HEK293 (cell line): ENCODE data around the gene BIVM.

ENCODE experiments used
- CTCF ChIA-PET: fragments of 350-600 bp; formaldehyde crosslinking; extraction: SDS; loops from one replicate; lab custom pipeline; 2021; ENCODE audit warnings: antibody characterized with exemption; lab: Yijun Ruan, JAX
- POLR2A ChIA-PET: fragments of 300-600 bp; formaldehyde crosslinking; extraction: SDS; loops from one replicate; lab custom pipeline; 2020; ENCODE audit warnings: antibody characterized with exemption, inconsistent platforms; lab: Yijun Ruan, JAX
- H3K27ac ChIP-seq: fragments of 200-500 bp; sonication (Bioruptor generic); 2 replicates; pipeline ENCODE4 v1.5.1; 2014; ENCODE audit warnings: low read depth, low read length, control low read depth, inconsistent platforms; ENCODE audit errors: extremely low read depth
- H3K36me3 ChIP-seq, 2 experiments: fragments of 200-500 bp in 1 of 2; sonication (Bioruptor generic) in 1 of 2; 1 replicate in 1 of 2; 2 replicates in 1 of 2; pipeline ENCODE4 v1.5.1; 2014 to 2017; ENCODE audit warnings: inconsistent platforms in 2 of 2, low read length in 2 of 2; ENCODE audit not compliant: control insufficient read depth in 2 of 2, insufficient read depth in 1 of 2
- H3K4me1 ChIP-seq: fragments of 200-500 bp; sonication (Bioruptor generic); 2 replicates; pipeline ENCODE4 v1.5.1; 2014; ENCODE audit warnings: mild to moderate bottlenecking, low read length, inconsistent platforms; ENCODE audit not compliant: control insufficient read depth, insufficient read depth
- H3K4me3 ChIP-seq: 2 replicates; pipeline ENCODE4 v1.5.1; 2011; ENCODE audit warnings: low read depth, mild to moderate bottlenecking, control low read depth, low read length, moderate library complexity
- H3K9me3 ChIP-seq: fragments of 200-500 bp; sonication (Bioruptor generic); 2 replicates; pipeline ENCODE4 v1.5.1; 2014; ENCODE audit warnings: low read depth, low read length, inconsistent platforms; ENCODE audit not compliant: control insufficient read depth, insufficient read depth
- ATF2 ChIP-seq: fragments of 450-650 bp; formaldehyde crosslinking; IDR thresholded peaks from 2 replicates; pipeline ENCODE4 v1.5.1; 2016; ENCODE audit warnings: missing biosample characterization, missing genetic modification characterization, low read depth
- BCL6B ChIP-seq: fragments of 450-650 bp; formaldehyde crosslinking; IDR thresholded peaks from 2 replicates; pipeline ENCODE4 v1.5.1; 2017; ENCODE audit warnings: missing biosample characterization, missing genetic modification characterization
- FEZF1 ChIP-seq: fragments of 450-650 bp; formaldehyde crosslinking; IDR thresholded peaks from 2 replicates; pipeline ENCODE4 v1.5.1; 2016; ENCODE audit warnings: missing biosample characterization, missing genetic modification characterization
- KLF16 ChIP-seq: fragments of 450-650 bp; formaldehyde crosslinking; IDR thresholded peaks from 2 replicates; pipeline ENCODE4 v1.5.1; 2017; ENCODE audit warnings: missing biosample characterization, missing genetic modification characterization
- RBAK ChIP-seq: fragments of 450-650 bp; formaldehyde crosslinking; IDR thresholded peaks from 2 replicates; pipeline ENCODE4 v1.5.1; 2016; ENCODE audit warnings: missing biosample characterization, missing genetic modification characterization
- SP2 ChIP-seq: fragments of 450-650 bp; formaldehyde crosslinking; IDR thresholded peaks from 2 replicates; pipeline ENCODE4 v1.5.1; 2016; ENCODE audit warnings: missing biosample characterization, missing genetic modification characterization
- TSHZ1 ChIP-seq: fragments of 450-650 bp; formaldehyde crosslinking; IDR thresholded peaks from 2 replicates; pipeline ENCODE4 v1.5.1; 2016; ENCODE audit warnings: missing biosample characterization, missing genetic modification characterization, borderline replicate concordance
- ZBTB44 ChIP-seq: fragments of 450-650 bp; IDR thresholded peaks from 2 replicates; pipeline ENCODE4 v1.5.1; 2018; ENCODE audit warnings: missing biosample characterization, mild to moderate bottlenecking, missing genetic modification characterization
- ZFHX2 ChIP-seq: fragments of 450-650 bp; formaldehyde crosslinking; conservative IDR thresholded peaks from 2 replicates; pipeline ENCODE4 v1.5.1; 2016; ENCODE audit warnings: missing biosample characterization, missing genetic modification characterization
- ZIC2 ChIP-seq: fragments of 450-650 bp; formaldehyde crosslinking; IDR thresholded peaks from 2 replicates; pipeline ENCODE4 v1.5.1; 2016; ENCODE audit warnings: missing biosample characterization, missing genetic modification characterization
- ZNF10 ChIP-seq: fragments of 450-650 bp; formaldehyde crosslinking; IDR thresholded peaks from 2 replicates; pipeline ENCODE4 v1.5.1; 2017; ENCODE audit warnings: missing biosample characterization, missing genetic modification characterization
- ZNF157 ChIP-seq: fragments of 450-650 bp; formaldehyde crosslinking; IDR thresholded peaks from 2 replicates; pipeline ENCODE4 v1.5.1; 2016; ENCODE audit warnings: missing biosample characterization, missing genetic modification characterization
- ZNF239 ChIP-seq: fragments of 450-650 bp; formaldehyde crosslinking; IDR thresholded peaks from 2 replicates; pipeline ENCODE4 v1.5.1; 2016; ENCODE audit warnings: missing biosample characterization, missing genetic modification characterization
- ZNF311 ChIP-seq: fragments of 450-650 bp; formaldehyde crosslinking; IDR thresholded peaks from 2 replicates; pipeline ENCODE4 v1.5.1; 2017; ENCODE audit warnings: missing biosample characterization, missing genetic modification characterization, borderline replicate concordance
- ZNF354C ChIP-seq: fragments of 450-650 bp; formaldehyde crosslinking; IDR thresholded peaks from 2 replicates; pipeline ENCODE4 v1.5.1; 2016; ENCODE audit warnings: missing biosample characterization, missing genetic modification characterization, low read depth, borderline replicate concordance
- ZNF398 ChIP-seq: fragments of 450-650 bp; formaldehyde crosslinking; IDR thresholded peaks from 2 replicates; pipeline ENCODE4 v1.5.1; 2017; ENCODE audit warnings: missing biosample characterization, missing genetic modification characterization
- ZNF514 ChIP-seq: fragments of 450-650 bp; formaldehyde crosslinking; IDR thresholded peaks from 2 replicates; pipeline ENCODE4 v1.5.1; 2016; ENCODE audit warnings: missing biosample characterization, missing genetic modification characterization
- ZNF521 ChIP-seq: fragments of 450-650 bp; formaldehyde crosslinking; IDR thresholded peaks from 2 replicates; pipeline ENCODE4 v1.5.1; 2017; ENCODE audit warnings: missing biosample characterization, mild to moderate bottlenecking, missing genetic modification characterization
- ZNF585B ChIP-seq: fragments of 450-650 bp; formaldehyde crosslinking; IDR thresholded peaks from 2 replicates; pipeline ENCODE4 v1.5.1; 2016; ENCODE audit warnings: missing biosample characterization, missing genetic modification characterization
- ZNF610 ChIP-seq: fragments of 450-650 bp; formaldehyde crosslinking; IDR thresholded peaks from 2 replicates; pipeline ENCODE4 v1.5.1; 2016; ENCODE audit warnings: missing biosample characterization, missing genetic modification characterization, borderline replicate concordance
- ZNF623 ChIP-seq: fragments of 450-650 bp; formaldehyde crosslinking; IDR thresholded peaks from 2 replicates; pipeline ENCODE4 v1.5.1; 2016; ENCODE audit warnings: missing biosample characterization, missing genetic modification characterization
- ZNF654 ChIP-seq: fragments of 450-650 bp; formaldehyde crosslinking; IDR thresholded peaks from 2 replicates; pipeline ENCODE4 v1.5.1; 2016; ENCODE audit warnings: low read depth, missing biosample characterization, missing genetic modification characterization
- ZSCAN23 ChIP-seq: fragments of 450-650 bp; formaldehyde crosslinking; IDR thresholded peaks from 2 replicates; pipeline ENCODE4 v1.5.1; 2016; ENCODE audit warnings: missing biosample characterization, missing genetic modification characterization

BIVM gene

GRCh38 chr13:102815788-102816187 is 16.9 kb downstream of the BIVM start:
- Histone ChIP-seq H3K4me1 (0 out of 2 replicates have a peak, but pooled peaks cover 2% of the 10 kb centered on the region), H3K27ac (no peak overlapping the region), H3K9me3 (no peaks in the 10 kb centered on the region), H3K4me3 (no peak overlapping the region), H3K36me3 (peaks cover 0 to 28% of the 10 kb centered on the region in 2 experiments; a peak in 1 of 3 replicates)
- CTCF ChIA-PET, result no interaction called here
- POLR2A ChIA-PET, result no interaction called here
- TF ChIP-seq BCL6B (tag by site-specific recombination), result no peak
- no peak for TF ChIP-seq SP2 (tag by site-specific recombination)
- no peak for TF ChIP-seq ZNF654
- no peak for TF ChIP-seq ZBTB44 (tag by site-specific recombination)
- no peak for TF ChIP-seq ZNF10 (tag by site-specific recombination)
- TF ChIP-seq ZNF521, result no peak

GRCh38 chr13:102816708-102817107 is 17.8 kb downstream of the BIVM start:
- ChIA-PET CTCF (no interaction called here), POLR2A (no interaction called here)
- Histone ChIP-seq H3K4me3 (no peak overlapping the region), H3K36me3 (peaks cover 0 to 31% of the 10 kb centered on the region in 2 experiments; a peak in 1 of 3 replicates), H3K9me3 (no peaks in the 10 kb centered on the region), H3K27ac (no peak overlapping the region), H3K4me1 (0 out of 2 replicates have a peak, but pooled peaks cover 2% of the 10 kb centered on the region)
- no peak for TF ChIP-seq ZNF311 (tag by site-specific recombination)
- TF ChIP-seq ZNF610 (tag by site-specific recombination), result no peak
- no peak for TF ChIP-seq ZNF354C (tag by site-specific recombination)
- no peak for TF ChIP-seq ZNF514 (tag by site-specific recombination)
- no peak for TF ChIP-seq ZNF398 (tag by site-specific recombination)
- no peak for TF ChIP-seq FEZF1 (tag by site-specific recombination)
- no peak for TF ChIP-seq ZNF157 (tag by site-specific recombination)
- TF ChIP-seq ZFHX2 (tag by site-specific recombination), result no peak
- TF ChIP-seq ZNF623, result no peak
- TF ChIP-seq SP2 (tag by site-specific recombination), result no peak
- TF ChIP-seq ZNF585B (tag by site-specific recombination), result no peak
- TF ChIP-seq ZNF239, result no peak
- TF ChIP-seq ZBTB44 (tag by site-specific recombination), result no peak
- no peak for TF ChIP-seq KLF16
- no peak for TF ChIP-seq ZSCAN23
- TF ChIP-seq TSHZ1, result no peak
- no peak for TF ChIP-seq ZIC2
- TF ChIP-seq ATF2 (tag by site-specific recombination), result no peak
- no peak for TF ChIP-seq RBAK (tag by site-specific recombination)
- TF ChIP-seq, all 188 proteins: peak for 0
